HL-60 (cell line): ENCODE data around the gene STRA6.

ENCODE experiments used
- DNase-seq, 2 experiments: peaks; one replicate each; pipeline ENCODE4 v3.0.0-alpha.2; 2010 to 2020; ENCODE audit warnings: low read depth in 1 of 2, low spot score in 1 of 2
- H3K27ac ChIP-seq: fragments of 250-450 bp; sonication (Bioruptor Pico); replicated peaks from 2 replicates; pipeline ENCODE4 v1.5.1; 2020; ENCODE audit warnings: mild to moderate bottlenecking, moderate library complexity
- H3K27me3 ChIP-seq: fragments of 250-450 bp; sonication (Bioruptor Pico); 2 replicates; pipeline ENCODE4 v1.5.1; 2021; ENCODE audit warnings: mild to moderate bottlenecking, moderate library complexity; ENCODE audit not compliant: insufficient read depth, poor library complexity, severe bottlenecking
- H3K4me3 ChIP-seq: replicated peaks from 2 replicates; pipeline ENCODE4 v1.5.1; 2011; ENCODE audit warnings: mild to moderate bottlenecking, control low read depth, low read length; ENCODE audit not compliant: insufficient read depth
- GABPA ChIP-seq: IDR thresholded peaks from 2 replicates; pipeline ENCODE4 v1.6.1; 2012; ENCODE audit warnings: low read depth
- POLR2AphosphoS5 ChIP-seq: IDR thresholded peaks from 2 replicates; pipeline ENCODE4 v1.6.1; 2012; ENCODE audit warnings: low read depth
- REST ChIP-seq: IDR thresholded peaks from 2 replicates; pipeline ENCODE4 v1.6.1; 2012; ENCODE audit warnings: low read depth; ENCODE audit not compliant: insufficient replicate concordance
- SPI1 ChIP-seq: IDR thresholded peaks from 2 replicates; pipeline ENCODE4 v1.6.1; 2012; ENCODE audit warnings: low read depth, mild to moderate bottlenecking, borderline replicate concordance
- TF ChIP-seq, protein P1 (sequence below): IDR thresholded peaks from one replicate; pipeline ENCODE4 v1.5.1; 2011; ENCODE audit warnings: low read length, control low read depth, inconsistent platforms; ENCODE audit not compliant: insufficient read depth

Gene STRA6

GRCh38 chr15:74135041-74135565 lies 67.5 kb downstream of the STRA6 start:
- peaks cover 79% of the 10 kb centered on the region for H3K27me3 ChIP-seq
- no peak overlapping the region for H3K27ac ChIP-seq

DNA sequence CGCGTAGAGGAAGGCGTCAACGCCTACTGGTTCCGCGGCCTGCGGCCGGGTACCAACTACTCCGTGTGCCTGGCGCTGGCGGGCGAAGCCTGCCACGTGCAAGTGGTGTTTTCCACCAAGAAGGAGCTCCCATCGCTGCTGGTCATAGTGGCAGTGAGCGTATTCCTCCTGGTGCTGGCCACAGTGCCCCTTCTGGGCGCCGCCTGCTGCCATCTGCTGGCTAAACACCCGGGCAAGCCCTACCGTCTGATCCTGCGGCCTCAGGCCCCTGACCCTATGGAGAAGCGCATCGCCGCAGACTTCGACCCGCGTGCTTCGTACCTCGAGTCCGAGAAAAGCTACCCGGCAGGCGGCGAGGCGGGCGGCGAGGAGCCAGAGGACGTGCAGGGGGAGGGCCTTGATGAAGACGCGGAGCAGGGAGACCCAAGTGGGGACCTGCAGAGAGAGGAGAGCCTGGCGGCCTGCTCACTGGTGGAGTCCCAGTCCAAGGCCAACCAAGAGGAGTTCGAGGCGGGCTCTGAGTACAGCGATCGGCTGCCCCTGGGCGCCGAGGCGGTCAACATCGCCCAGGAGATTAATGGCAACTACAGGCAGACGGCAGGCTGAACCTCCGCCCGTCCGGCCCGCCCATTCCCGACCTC lies 68.1 kb downstream of the STRA6 start:
- Histone ChIP-seq H3K27ac (no peak overlapping the region), H3K27me3 (peaks cover 77% of the 10 kb centered on the region), H3K4me3 (no peak overlapping the region)
- peak in 1 of 2 experiments; percentile 17 for DNase-seq
- TF ChIP-seq, protein P1, sequence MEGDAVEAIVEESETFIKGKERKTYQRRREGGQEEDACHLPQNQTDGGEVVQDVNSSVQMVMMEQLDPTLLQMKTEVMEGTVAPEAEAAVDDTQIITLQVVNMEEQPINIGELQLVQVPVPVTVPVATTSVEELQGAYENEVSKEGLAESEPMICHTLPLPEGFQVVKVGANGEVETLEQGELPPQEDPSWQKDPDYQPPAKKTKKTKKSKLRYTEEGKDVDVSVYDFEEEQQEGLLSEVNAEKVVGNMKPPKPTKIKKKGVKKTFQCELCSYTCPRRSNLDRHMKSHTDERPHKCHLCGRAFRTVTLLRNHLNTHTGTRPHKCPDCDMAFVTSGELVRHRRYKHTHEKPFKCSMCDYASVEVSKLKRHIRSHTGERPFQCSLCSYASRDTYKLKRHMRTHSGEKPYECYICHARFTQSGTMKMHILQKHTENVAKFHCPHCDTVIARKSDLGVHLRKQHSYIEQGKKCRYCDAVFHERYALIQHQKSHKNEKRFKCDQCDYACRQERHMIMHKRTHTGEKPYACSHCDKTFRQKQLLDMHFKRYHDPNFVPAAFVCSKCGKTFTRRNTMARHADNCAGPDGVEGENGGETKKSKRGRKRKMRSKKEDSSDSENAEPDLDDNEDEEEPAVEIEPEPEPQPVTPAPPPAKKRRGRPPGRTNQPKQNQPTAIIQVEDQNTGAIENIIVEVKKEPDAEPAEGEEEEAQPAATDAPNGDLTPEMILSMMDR: peak; percentile 8
- TF ChIP-seq GABPA: no peak

More at GRCh38 chr15:74135041-74135565, 67.5 kb downstream of the STRA6 start:
- no peak overlapping the region for H3K4me3 ChIP-seq
- no peak for TF ChIP-seq SPI1
- TF ChIP-seq REST: no peak
- TF ChIP-seq, protein P1: no peak
- no peak for TF ChIP-seq GABPA
- no peak for TF ChIP-seq POLR2AphosphoS5
- DNase-seq: no peak

GRCh38 chr15:74133694-74134386 lies 68.7 kb downstream of the STRA6 start:
- H3K27ac ChIP-seq: no peak overlapping the region
- TF ChIP-seq SPI1: no peak
- TF ChIP-seq POLR2AphosphoS5: no peak
- TF ChIP-seq, protein P1: no peak
- TF ChIP-seq GABPA: no peak
- no peak for TF ChIP-seq REST
- no peak overlapping the region for H3K4me3 ChIP-seq
- no peak for DNase-seq
- H3K27me3 ChIP-seq: peaks cover 81% of the 10 kb centered on the region
